NB4 (cell line): ENCODE data around the gene AGAP1.

Experiments
- DNase-seq: peaks from one replicate; pipeline ENCODE4 v3.0.0; 2010; ENCODE audit warnings: low read depth
- H3K4me3 ChIP-seq: one replicate; pipeline ENCODE4 v1.5.1; 2011; ENCODE audit warnings: mild to moderate bottlenecking, low read depth, low read length, moderate library complexity
- MAX ChIP-seq: IDR thresholded peaks from 2 replicates; pipeline ENCODE4 v1.6.1; 2011; ENCODE audit warnings: low read depth, low read length
- MYC ChIP-seq: IDR thresholded peaks from 2 replicates; pipeline ENCODE4 v1.6.1; 2011; ENCODE audit warnings: low read depth, low read length
- POLR2A ChIP-seq: IDR thresholded peaks from 2 replicates; pipeline ENCODE4 v1.6.1; 2011; ENCODE audit warnings: mild to moderate bottlenecking; ENCODE audit not compliant: insufficient read length; ENCODE audit errors: extremely low read depth
- TF ChIP-seq, protein P1 (sequence below): IDR thresholded peaks from one replicate; pipeline ENCODE4 v1.5.1; 2012; ENCODE audit warnings: low read depth, low read length

The AGAP1 gene

DNA sequence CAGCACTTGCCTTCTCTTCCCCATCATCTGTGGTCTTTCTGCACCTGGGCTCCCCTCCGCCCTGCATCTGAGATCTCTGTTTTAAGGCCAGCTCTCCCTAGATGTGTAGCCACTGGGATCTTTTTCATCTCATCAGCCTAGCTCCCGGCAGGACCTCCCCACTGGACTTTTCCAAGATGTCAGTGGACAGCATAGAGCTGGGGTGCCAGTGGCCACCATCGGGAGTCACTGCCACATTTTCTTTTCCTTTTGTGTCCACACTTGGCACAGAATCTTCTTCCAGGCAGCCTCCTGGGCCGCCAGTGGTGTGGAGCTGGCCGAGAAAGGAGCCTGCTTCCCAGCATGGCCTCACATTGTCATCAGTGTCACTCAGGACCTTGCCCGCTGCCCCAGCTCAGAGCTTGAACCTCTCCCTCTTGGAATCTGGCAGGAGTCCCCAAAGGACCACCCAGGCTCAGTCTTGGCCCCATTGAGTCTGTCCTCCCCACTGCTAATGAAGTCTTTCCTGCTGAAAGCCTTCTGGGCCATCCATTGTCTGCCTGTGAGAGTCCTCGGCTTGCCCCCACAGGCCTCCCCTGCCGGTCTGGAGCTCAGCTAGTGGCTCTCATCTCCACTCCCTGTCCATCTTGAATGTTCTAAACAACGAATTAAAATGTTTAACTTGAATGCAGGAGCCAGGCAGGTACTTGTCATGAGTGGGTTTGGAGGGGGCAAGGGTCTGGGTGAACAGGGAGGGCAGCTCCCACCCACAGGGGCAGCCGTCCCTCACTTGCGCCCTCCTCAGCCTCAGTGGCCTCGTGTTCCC is 349.9 kb downstream of the AGAP1 start:
- no peak overlapping the region for H3K4me3 ChIP-seq
- no peak for DNase-seq
- no peak for TF ChIP-seq MAX
- no peak for TF ChIP-seq POLR2A
- TF ChIP-seq, protein P1, sequence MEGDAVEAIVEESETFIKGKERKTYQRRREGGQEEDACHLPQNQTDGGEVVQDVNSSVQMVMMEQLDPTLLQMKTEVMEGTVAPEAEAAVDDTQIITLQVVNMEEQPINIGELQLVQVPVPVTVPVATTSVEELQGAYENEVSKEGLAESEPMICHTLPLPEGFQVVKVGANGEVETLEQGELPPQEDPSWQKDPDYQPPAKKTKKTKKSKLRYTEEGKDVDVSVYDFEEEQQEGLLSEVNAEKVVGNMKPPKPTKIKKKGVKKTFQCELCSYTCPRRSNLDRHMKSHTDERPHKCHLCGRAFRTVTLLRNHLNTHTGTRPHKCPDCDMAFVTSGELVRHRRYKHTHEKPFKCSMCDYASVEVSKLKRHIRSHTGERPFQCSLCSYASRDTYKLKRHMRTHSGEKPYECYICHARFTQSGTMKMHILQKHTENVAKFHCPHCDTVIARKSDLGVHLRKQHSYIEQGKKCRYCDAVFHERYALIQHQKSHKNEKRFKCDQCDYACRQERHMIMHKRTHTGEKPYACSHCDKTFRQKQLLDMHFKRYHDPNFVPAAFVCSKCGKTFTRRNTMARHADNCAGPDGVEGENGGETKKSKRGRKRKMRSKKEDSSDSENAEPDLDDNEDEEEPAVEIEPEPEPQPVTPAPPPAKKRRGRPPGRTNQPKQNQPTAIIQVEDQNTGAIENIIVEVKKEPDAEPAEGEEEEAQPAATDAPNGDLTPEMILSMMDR: no peak
- no peak for TF ChIP-seq MYC

DNA sequence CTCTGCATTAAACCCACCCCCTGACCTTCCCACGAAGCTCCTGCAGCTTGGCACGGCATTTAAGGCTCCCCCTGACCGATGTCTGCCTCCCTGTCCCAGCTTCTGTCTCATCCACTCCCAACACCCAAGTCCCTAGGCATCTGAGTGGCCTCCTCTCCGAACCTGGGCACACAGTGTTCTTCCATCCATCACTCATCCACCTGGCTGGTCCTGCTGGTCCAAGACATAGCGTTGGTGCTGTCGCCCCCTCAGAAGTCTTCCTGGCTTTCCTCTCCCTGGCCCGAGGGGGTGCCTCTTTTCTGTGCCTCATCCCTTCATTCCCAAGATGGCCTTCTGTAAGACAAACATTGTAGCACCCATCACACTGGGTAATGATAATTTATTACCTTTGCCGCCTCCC is 350.7 kb downstream of the AGAP1 start:
- no peak overlapping the region for H3K4me3 ChIP-seq
- TF ChIP-seq POLR2A (no peak), MYC (no peak), MAX (no peak)
- TF ChIP-seq, protein P1: no peak
- DNase-seq: no peak

GRCh38 chr2:235845245-235845644 is 351.4 kb downstream of the AGAP1 start:
- TF ChIP-seq POLR2A (no peak), MYC (no peak), MAX (no peak)
- TF ChIP-seq, protein P1: no peak
- DNase-seq: no peak
- no peak overlapping the region for H3K4me3 ChIP-seq

DNA sequence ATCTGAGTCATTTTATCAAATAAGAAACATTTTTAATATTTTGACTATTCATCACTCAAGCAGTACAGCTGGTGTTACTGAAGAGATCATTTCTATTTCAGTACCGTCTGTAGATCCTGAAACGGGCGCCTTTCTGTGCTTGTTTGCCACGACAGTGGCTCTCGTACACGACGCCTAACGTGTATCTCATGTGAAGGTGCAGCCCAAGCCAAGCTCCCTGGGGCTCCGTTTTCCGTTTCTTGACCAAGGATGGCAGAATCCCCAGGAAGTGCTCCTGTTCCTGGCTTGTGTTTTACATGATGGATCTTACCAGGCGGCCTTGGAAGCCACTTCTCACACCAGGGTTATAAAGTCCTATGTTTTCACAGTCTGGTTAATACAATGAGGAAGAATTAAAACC is 353.7 kb downstream of the AGAP1 start:
- TF ChIP-seq POLR2A (no peak), MAX (no peak), MYC (no peak)
- TF ChIP-seq, protein P1: no peak
- H3K4me3 ChIP-seq: no peak overlapping the region
- no peak for DNase-seq

- no peak overlapping the region for H3K4me3 ChIP-seq
- TF ChIP-seq, protein P1: no peak
- no peak for TF ChIP-seq POLR2A
- no peak for TF ChIP-seq MYC
- no peak for TF ChIP-seq MAX
- no peak for DNase-seq
Observed at GRCh38 chr2:235848055-235848454, 354.2 kb downstream of the AGAP1 start.
